Epithelial cell of esophagus (primary cell): Measurements from ENCODE around the gene FSD1L.
A peak's percentile ranks its signal among the peaks of the same experiment; 100 is the strongest.

Experiments
- DNase-seq: peaks from one replicate; pipeline ENCODE4 v3.0.0; 2010; ENCODE audit warnings: low read depth
- H3K4me3 ChIP-seq: 2 replicates; pipeline ENCODE4 v1.5.1; 2011; ENCODE audit warnings: mild to moderate bottlenecking, low read length, control low read depth
- CTCF ChIP-seq: IDR thresholded peaks from 2 replicates; pipeline ENCODE4 v1.5.1; 2011; ENCODE audit warnings: low read depth, mild to moderate bottlenecking, low read length, control low read depth, inconsistent platforms; ENCODE audit not compliant: insufficient read depth; ENCODE audit errors: missing control alignments

Gene FSD1L

GRCh38 chr9:105479846-105480245 lies 32.0 kb downstream of the FSD1L start:
- TF ChIP-seq CTCF = no peak
- H3K4me3 ChIP-seq = no peak overlapping the region
- no peak for DNase-seq

- no peak for TF ChIP-seq CTCF
Measured at GRCh38 chr9:105483618-105484017, 35.8 kb downstream of the FSD1L start.

GRCh38 chr9:105484226-105484625 lies 36.4 kb downstream of the FSD1L start:
- H3K4me3 ChIP-seq = no peak overlapping the region
- no peak for DNase-seq

More at GRCh38 chr9:105483618-105484017, 35.8 kb downstream of the FSD1L start:
- no peak for DNase-seq
- H3K4me3 ChIP-seq = no peak overlapping the region

GRCh38 chr9:105485131-105485530 lies 37.3 kb downstream of the FSD1L start:
- TF ChIP-seq CTCF = no peak
- no peak for DNase-seq

More at GRCh38 chr9:105484226-105484625, 36.4 kb downstream of the FSD1L start:
- no peak for TF ChIP-seq CTCF

GRCh38 chr9:105496826-105497225 lies 49.0 kb downstream of the FSD1L start:
- DNase-seq = no peak
- no peak overlapping the region for H3K4me3 ChIP-seq
- no peak for TF ChIP-seq CTCF

More at GRCh38 chr9:105485131-105485530, 37.3 kb downstream of the FSD1L start:
- H3K4me3 ChIP-seq = no peak overlapping the region

- no peak overlapping the region for H3K4me3 ChIP-seq
- no peak for DNase-seq
- TF ChIP-seq CTCF = no peak
Measured at GRCh38 chr9:105497704-105498103, 49.9 kb downstream of the FSD1L start.

GRCh38 chr9:105500108-105500766 lies 52.4 kb downstream of the FSD1L start:
- DNase-seq = peak; percentile 2
- no peak for TF ChIP-seq CTCF
- H3K4me3 ChIP-seq = no peak overlapping the region
